ENCODE measurements around the gene ADGRG1. TPM values are rescaled to one million over a fixed set of nuclear protein-coding genes. Genes with fewer than 3 reads are reported as not detected.
A peak's percentile ranks its signal among the peaks of the same experiment; 100 is the strongest.

Gene ADGRG1
- total RNA-seq, 1 experiment from 2014 or later: 2.0 TPM

- TF ChIP-seq ATF2 (CRISPR knock-in tag; IDR thresholded peaks at IDR 0.05; ENCODE audit: borderline replicate concordance, low read depth) (no peak), ZNF396 (CRISPR knock-in tag; IDR thresholded peaks at IDR 0.05; ENCODE audit: borderline replicate concordance) (no peak), ZNF416 (CRISPR knock-in tag; IDR thresholded peaks at IDR 0.05) (no peak)
These were observed 52.5 kb downstream of the ADGRG1 start (continued) for GRCh38 chr16:57680842-57681375.

- CTCF ChIA-PET: interaction anchor here (1.0 kb wide), 1 partner anchor 106 kb away, joined by 4 read pairs; no protein-coding TSS in a partner anchor
- DNase-seq (ENCODE audit: low spot score): no peak
- Mint-ChIP-seq H3K4me3 (no peak overlapping the region), H3K9me3 (no peaks in the 10 kb centered on the region), H3K27ac (no peak overlapping the region), H3K4me1 (peaks cover 25% of the 10 kb centered on the region), H3K27me3 (ENCODE audit: low read depth) (no peaks in the 10 kb centered on the region; the same call in 1 of the 2 replicates), H3K36me3 (no peaks in the 10 kb centered on the region)
- ATAC-seq: no peak
- TF ChIP-seq IRF1 (CRISPR knock-in tag; IDR thresholded peaks at IDR 0.05): no peak
- no peak for TF ChIP-seq E2F4 (CRISPR knock-in tag; IDR thresholded peaks at IDR 0.05; ENCODE audit: borderline replicate concordance, low read depth)
- POLR2A ChIA-PET: interaction anchor here (1.2 kb wide), 1 partner anchor 53 kb away, joined by 4 read pairs; the partner anchor contains the start of gene KATNB1
These were observed 53.7 kb downstream of the ADGRG1 start for GRCh38 chr16:57681950-57682728.

- DNase-seq (ENCODE audit: low spot score): no peak
- peaks cover 21% of the 10 kb centered on the region for H3K4me1 Mint-ChIP-seq
- ChIA-PET CTCF (no interaction called here), POLR2A (interaction anchor here (1.2 kb wide), 1 partner anchor 52 kb away, joined by 4 read pairs; the partner anchor contains the start of gene KATNB1)
- no peaks in the 10 kb centered on the region; the same call in 1 of the 2 replicates for H3K27me3 Mint-ChIP-seq (ENCODE audit: low read depth)
- no peak overlapping the region for H3K4me3 Mint-ChIP-seq
- no peaks in the 10 kb centered on the region for H3K36me3 Mint-ChIP-seq
- TF ChIP-seq GTF2I (CRISPR knock-in tag; conservative IDR thresholded peaks at IDR 0.05): no peak
- TF ChIP-seq GRHL2 (CRISPR knock-in tag; IDR thresholded peaks at IDR 0.05; ENCODE audit: insufficient replicate concordance, severe bottlenecking): no peak
- TF ChIP-seq SMAD3 (CRISPR knock-in tag; IDR thresholded peaks at IDR 0.05; ENCODE audit: borderline replicate concordance): no peak
- no peak for TF ChIP-seq JUN (CRISPR knock-in tag; IDR thresholded peaks at IDR 0.05)
- no peak for TF ChIP-seq IRF2 (CRISPR knock-in tag; IDR thresholded peaks at IDR 0.05; ENCODE audit: borderline replicate concordance, low read depth)
- TF ChIP-seq EMX1 (CRISPR knock-in tag; IDR thresholded peaks at IDR 0.05): 0 out of 2 replicates have a peak, but pooled peaks have one; percentile 33
- no peak overlapping the region for H3K27ac Mint-ChIP-seq
- H3K9me3 Mint-ChIP-seq: no peaks in the 10 kb centered on the region
- no peak for ATAC-seq
These were observed 54.6 kb downstream of the ADGRG1 start for GRCh38 chr16:57682809-57683635.

GRCh38 chr16:57683636-57684545 lies 55.5 kb downstream of the ADGRG1 start:
- peaks cover 13% of the 10 kb centered on the region for H3K4me1 Mint-ChIP-seq
- ATAC-seq (no peak), DNase-seq (ENCODE audit: low spot score) (no peak)
- H3K4me3 Mint-ChIP-seq: no peak overlapping the region
- H3K27me3 Mint-ChIP-seq (ENCODE audit: low read depth): no peaks in the 10 kb centered on the region; the same call in 1 of the 2 replicates
- H3K9me3 Mint-ChIP-seq: no peaks in the 10 kb centered on the region
- no peak overlapping the region for H3K27ac Mint-ChIP-seq
- ChIA-PET CTCF (interaction anchor here (0.6 to 1.8 kb wide), 2 partner anchors 16 to 19 kb away, joined by 3 to 5 read pairs; partner anchors contain the start of gene ADGRG3), POLR2A (interaction anchor here (1.2 kb wide), 1 partner anchor 51 kb away, joined by 4 read pairs; the partner anchor contains the start of gene KATNB1)
- no peaks in the 10 kb centered on the region for H3K36me3 Mint-ChIP-seq
- no peak for TF ChIP-seq GTF2I (CRISPR knock-in tag; conservative IDR thresholded peaks at IDR 0.05)
- TF ChIP-seq NFE2L1 (CRISPR knock-in tag; IDR thresholded peaks at IDR 0.05): no peak
- no peak for TF ChIP-seq ATF6 (CRISPR knock-in tag; IDR thresholded peaks at IDR 0.05)
- TF ChIP-seq ZNF121 (CRISPR knock-in tag; IDR thresholded peaks at IDR 0.05): no peak
- no peak for TF ChIP-seq ZSCAN18 (CRISPR knock-in tag; IDR thresholded peaks at IDR 0.05)
- TF ChIP-seq TEAD4 (CRISPR knock-in tag; IDR thresholded peaks at IDR 0.05): no peak
- no peak for TF ChIP-seq NR1H2 (CRISPR knock-in tag; IDR thresholded peaks at IDR 0.05)
